Natural killer cell (primary cell): ENCODE measurements around the gene MVB12B. TPM values are rescaled to one million over a fixed set of nuclear protein-coding genes. Genes with fewer than 3 reads are reported as not detected.

Source experiments
- ATAC-seq, 3 donors: fragments of 150-1000 bp in 2 of 3; fragments of 200-7000 bp in 1 of 3; cut with Tn5 transposase; 1 replicate in 1 of 3; 2 replicates in 2 of 3; pipeline ENCODE4 v1.10.0; 2021; ENCODE audit warnings: mild to moderate bottlenecking in 2 of 3, moderate library complexity in 2 of 3
- DNase-seq, 2 donors: peaks; one replicate each; pipeline versions ENCODE4 v3.0.0 to v3.0.0-alpha.2; 2013 to 2021; ENCODE audit warnings: mixed read lengths in 1 of 2
- H3K27ac ChIP-seq: one replicate; pipeline ENCODE4 v1.5.1; 2013; ENCODE audit warnings: mild to moderate bottlenecking, low read length
- H3K27me3 ChIP-seq: one replicate; pipeline ENCODE4 v1.6.1; 2013; ENCODE audit warnings: low read length; ENCODE audit not compliant: control insufficient read depth, insufficient read depth
- H3K36me3 ChIP-seq: one replicate; pipeline ENCODE4 v1.6.1; 2013; ENCODE audit warnings: low read length; ENCODE audit not compliant: control insufficient read depth, insufficient read depth
- H3K4me1 ChIP-seq: one replicate; pipeline ENCODE4 v1.6.1; 2013; ENCODE audit warnings: low read length; ENCODE audit not compliant: control insufficient read depth, insufficient read depth
- H3K4me3 ChIP-seq: one replicate; pipeline ENCODE4 v1.5.1; 2013; ENCODE audit warnings: low read length
- H3K9me3 ChIP-seq: one replicate; pipeline ENCODE4 v1.6.1; 2013; ENCODE audit warnings: low read length; ENCODE audit not compliant: control insufficient read depth, insufficient read depth
- H3K27ac Mint-ChIP-seq, 2 donors: one replicate each; pipeline ENCODE4 v1.8.0; 2022; ENCODE audit warnings: mild to moderate bottlenecking in 2 of 2, mixed read lengths in 2 of 2, moderate library complexity in 1 of 2
- H3K27me3 Mint-ChIP-seq, 2 donors: one replicate each; pipeline ENCODE4 v1.8.0; 2022; ENCODE audit warnings: low read depth in 2 of 2, mixed read lengths in 2 of 2
- H3K36me3 Mint-ChIP-seq: one replicate; pipeline ENCODE4 v1.8.0; 2022; ENCODE audit warnings: mixed read lengths
- H3K4me1 Mint-ChIP-seq, 2 donors: one replicate each; pipeline ENCODE4 v1.8.0; 2022; ENCODE audit warnings: mixed read lengths in 2 of 2
- H3K4me3 Mint-ChIP-seq: one replicate; pipeline ENCODE4 v1.8.0; 2022; ENCODE audit warnings: mild to moderate bottlenecking, moderate library complexity, mixed read lengths
- H3K9me3 Mint-ChIP-seq, 2 donors: one replicate each; pipeline ENCODE4 v1.8.0; 2022; ENCODE audit warnings: mixed read lengths in 2 of 2
- CTCF ChIP-seq: fragments of 200-600 bp; IDR thresholded peaks from one replicate; pipeline ENCODE4 v1.8.0; 2022; ENCODE audit warnings: antibody characterized with exemption
- WGBS: methylation state at CpG from one replicate; pipeline ENCODE4 v1.1.7; 2013; ENCODE audit warnings: missing lambda C conversion rate; ENCODE audit not compliant: insufficient coverage; 5-methylcytosine and 5-hydroxymethylcytosine counted together
- intact Hi-C: fragments of 100-400 bp; cut with micrococcal nuclease; formaldehyde crosslinking; loops from one replicate; pipeline ENCODE4 v1.14.2; 2022
- total RNA-seq, 4 donors: library from RNA; stranded (reverse); fragments of 120-200 nt in 1 of 4; gene quantifications; one replicate each; pipeline versions ENCODE4 v1.2.3 to v1.2.4, GENCODE V29; 2013 to 2022

MVB12B gene
- total RNA-seq, 3 donors from 2014 or later (not counting 1 experiment from before 2014, with no cell fraction given) = 2.0 to 13.0 (median 7.8) TPM

DNA sequence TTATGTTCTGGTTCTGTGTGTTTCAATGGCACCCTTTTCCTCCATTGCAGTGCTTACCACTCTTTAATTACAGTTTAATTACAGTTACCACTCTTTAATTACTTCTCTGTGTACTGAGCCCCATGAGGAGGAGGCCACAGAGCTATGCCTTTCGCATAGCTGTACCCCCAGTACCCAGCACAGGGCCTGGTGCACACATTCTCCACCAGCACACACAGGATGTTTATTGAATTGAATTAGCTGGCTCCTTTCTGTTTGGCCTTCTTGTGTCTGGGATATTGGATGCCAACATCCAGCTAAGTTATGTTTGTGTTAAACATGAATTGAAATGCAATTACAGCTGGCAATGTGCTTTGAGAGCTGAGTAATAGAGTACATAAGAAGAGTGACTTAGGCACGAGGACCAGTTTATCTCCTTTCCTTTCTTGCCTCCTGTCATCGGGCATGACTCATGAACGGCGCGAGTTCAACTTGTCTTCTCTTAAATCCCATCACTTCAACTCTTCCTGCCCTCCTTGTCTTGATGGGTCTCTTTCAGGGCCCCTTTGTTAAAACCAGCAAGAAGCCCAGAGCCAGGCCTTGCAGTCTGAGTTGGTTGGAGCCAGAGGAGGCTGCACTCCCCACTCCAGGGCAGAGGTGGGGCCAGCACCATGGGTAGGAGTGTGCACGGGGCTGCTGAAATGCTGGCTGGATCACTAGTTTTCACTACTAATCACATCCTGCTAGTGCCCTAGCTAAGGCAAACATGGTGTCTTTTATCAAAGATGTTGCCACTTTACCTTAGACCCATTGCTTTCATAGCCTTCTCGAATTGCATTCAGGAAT, 37.4 kb downstream of the MVB12B start:
- H3K9me3 Mint-ChIP-seq = peaks cover 6 to 11% of the 10 kb centered on the region in 2 donors
- no peak overlapping the region for H3K4me3 ChIP-seq
- no peaks in the 10 kb centered on the region for H3K4me1 Mint-ChIP-seq
- ATAC-seq (no peak), DNase-seq (no peak)
- TF ChIP-seq CTCF = no peak
- H3K4me1 ChIP-seq = no peaks in the 10 kb centered on the region
- H3K36me3 ChIP-seq = no peaks in the 10 kb centered on the region
- H3K27me3 Mint-ChIP-seq = peaks cover 0 to 6% of the 10 kb centered on the region in 2 donors
- peaks cover 31% of the 10 kb centered on the region for H3K36me3 Mint-ChIP-seq
- 94% methylated on average over 6 of the region's 8 CpGs for WGBS
- intact Hi-C loops = no loop called here
- H3K27me3 ChIP-seq = no peaks in the 10 kb centered on the region
- peaks cover 4% of the 10 kb centered on the region for H3K9me3 ChIP-seq
- H3K27ac Mint-ChIP-seq = no peak overlapping the region
- H3K27ac ChIP-seq = no peak overlapping the region
- no peak overlapping the region for H3K4me3 Mint-ChIP-seq

DNA sequence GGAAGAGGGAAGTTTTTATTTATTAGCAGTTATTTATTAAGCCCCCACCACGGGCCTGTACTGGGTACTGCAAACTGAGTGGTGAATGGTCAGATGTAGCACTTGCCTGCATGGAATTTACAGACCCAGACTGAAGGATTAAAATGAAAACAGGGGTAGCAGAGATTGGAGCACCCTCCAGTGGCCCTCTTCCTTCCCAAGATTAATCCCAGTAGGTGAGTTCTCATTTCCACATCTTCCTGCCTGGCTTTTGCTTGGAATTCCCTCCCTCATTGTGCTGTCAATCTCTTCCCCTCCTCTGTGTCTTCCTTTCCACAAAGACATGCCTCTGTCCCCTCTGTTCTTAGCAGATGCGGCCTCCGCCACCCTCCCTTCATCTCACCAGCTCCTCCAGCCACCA, 39.2 kb downstream of the MVB12B start:
- Histone ChIP-seq H3K36me3 (no peaks in the 10 kb centered on the region), H3K4me1 (no peaks in the 10 kb centered on the region), H3K4me3 (no peak overlapping the region), H3K27ac (no peak overlapping the region), H3K9me3 (peaks cover 4% of the 10 kb centered on the region), H3K27me3 (no peaks in the 10 kb centered on the region)
- H3K4me3 Mint-ChIP-seq = no peak overlapping the region
- DNase-seq (no peak), ATAC-seq (no peak)
- H3K36me3 Mint-ChIP-seq = peaks cover 19% of the 10 kb centered on the region
- H3K4me1 Mint-ChIP-seq = no peaks in the 10 kb centered on the region
- no peak for TF ChIP-seq CTCF
- H3K27ac Mint-ChIP-seq = no peak overlapping the region
- intact Hi-C loops = no loop called here
- peaks cover 6 to 11% of the 10 kb centered on the region in 2 donors for H3K9me3 Mint-ChIP-seq
- H3K27me3 Mint-ChIP-seq = no peaks in the 10 kb centered on the region
- 96% methylated on average over 3 of the region's 3 CpGs for WGBS

DNA sequence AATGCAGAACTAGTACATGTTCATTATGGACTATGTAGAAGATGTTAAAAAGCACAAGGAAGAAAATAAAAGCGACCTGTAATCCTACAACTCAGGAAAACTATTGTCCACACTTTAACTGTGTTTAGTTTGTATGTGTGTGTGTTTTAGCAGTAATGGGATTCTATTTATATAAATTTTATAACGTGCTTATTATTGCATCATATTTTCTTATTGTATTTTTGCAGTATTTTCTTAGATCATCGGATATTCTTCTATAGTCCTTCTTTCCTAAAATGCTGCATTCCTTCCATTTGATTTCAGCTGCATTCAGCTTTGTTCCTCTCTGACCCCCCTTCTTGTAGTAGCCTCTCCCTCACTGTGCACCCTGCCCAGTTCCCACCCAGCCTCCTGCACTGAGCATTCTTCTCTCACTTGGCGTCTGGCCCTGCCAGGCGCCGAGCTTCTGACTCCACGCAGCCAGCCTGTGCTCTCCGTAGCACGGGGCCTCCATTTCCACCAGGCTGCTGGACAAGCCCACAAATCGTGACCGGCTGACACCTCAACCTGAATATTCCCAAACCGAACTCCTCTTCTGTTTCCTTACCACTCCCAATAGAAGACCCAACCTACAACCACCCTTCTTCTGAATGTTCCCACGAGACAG, 39.9 kb downstream of the MVB12B start:
- H3K36me3 ChIP-seq = no peaks in the 10 kb centered on the region

More for the DNA sequence above, 39.9 kb downstream of the MVB12B start:
- WGBS = 96% methylated on average over 11 of the region's 13 CpGs
- no peak for ATAC-seq
- H3K9me3 Mint-ChIP-seq = peaks cover 2 to 8% of the 10 kb centered on the region in 2 donors
- no peaks in the 10 kb centered on the region for H3K4me1 ChIP-seq
- intact Hi-C loops = no loop called here
- TF ChIP-seq CTCF = no peak
- H3K9me3 ChIP-seq = peaks cover 3% of the 10 kb centered on the region
- no peak overlapping the region for H3K4me3 Mint-ChIP-seq
- H3K27ac ChIP-seq = no peak overlapping the region
- H3K4me3 ChIP-seq = no peak overlapping the region
- no peaks in the 10 kb centered on the region for H3K27me3 ChIP-seq
- DNase-seq = no peak
- no peaks in the 10 kb centered on the region for H3K4me1 Mint-ChIP-seq
- H3K27ac Mint-ChIP-seq = no peak overlapping the region
- H3K36me3 Mint-ChIP-seq = peaks cover 12% of the 10 kb centered on the region
- no peaks in the 10 kb centered on the region for H3K27me3 Mint-ChIP-seq
